G401.6 (cell line): ENCODE measurements around the gene ZNF750.

Source experiments
- FAIRE-seq: peaks from 2 replicates; lab custom pipeline; 2012; peaks lifted over from hg19 to GRCh38; lab: Jason Lieb, UNC

Gene ZNF750

GRCh38 chr17:82839617-82840292 is at the start of gene ZNF750:
Gene ZNF750 (minus strand): TSS chr17:82840022. CDS start chr17:82832454, 7,568 bp downstream.
- FAIRE-seq: no peak

DNA sequence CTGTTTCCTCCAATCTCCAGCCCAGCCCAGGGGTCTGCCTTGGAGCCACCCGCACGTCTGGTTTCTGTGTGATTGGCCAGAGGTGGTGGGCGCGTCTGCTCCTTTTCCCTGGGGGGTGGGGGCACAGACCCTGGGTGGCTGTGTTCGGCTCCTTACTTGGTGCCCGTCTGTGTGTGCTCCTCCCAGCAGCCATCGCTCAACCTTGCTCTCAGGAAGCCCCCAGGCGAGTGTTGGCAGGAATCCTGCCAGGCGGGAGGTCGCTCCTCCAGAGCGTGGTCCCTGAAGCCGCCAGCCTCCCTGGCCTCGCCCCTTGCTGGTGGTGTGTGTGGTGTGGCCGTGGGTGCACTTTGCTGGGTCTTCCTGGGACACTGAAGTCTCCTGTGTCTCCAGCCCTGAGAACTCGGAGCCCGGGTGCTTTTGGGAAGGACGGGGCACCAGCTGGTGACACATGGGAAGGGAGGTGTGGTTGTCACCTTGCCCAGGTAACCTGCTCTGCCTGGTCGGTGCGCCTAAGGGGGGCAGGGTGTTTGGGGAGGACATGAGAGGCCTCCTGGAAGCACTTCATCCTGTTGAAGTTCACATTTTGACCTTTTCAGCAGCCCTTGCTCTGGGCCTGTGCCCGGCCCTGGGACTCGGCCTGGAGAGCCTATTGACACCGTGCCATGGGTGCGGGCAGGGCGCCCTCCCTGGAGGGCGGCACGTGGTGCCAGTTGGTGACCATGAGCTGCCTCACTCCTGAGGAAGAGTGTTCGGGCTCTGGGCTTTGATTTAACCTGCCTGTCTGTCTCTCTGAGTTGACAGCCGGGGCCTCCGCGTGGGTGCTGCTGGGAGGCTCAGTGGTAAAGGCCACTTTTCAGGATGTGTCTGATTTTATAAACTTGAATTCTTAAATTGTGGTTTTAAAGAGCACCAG is 49.0 kb upstream of the ZNF750 start:
- FAIRE-seq: no peak

DNA sequence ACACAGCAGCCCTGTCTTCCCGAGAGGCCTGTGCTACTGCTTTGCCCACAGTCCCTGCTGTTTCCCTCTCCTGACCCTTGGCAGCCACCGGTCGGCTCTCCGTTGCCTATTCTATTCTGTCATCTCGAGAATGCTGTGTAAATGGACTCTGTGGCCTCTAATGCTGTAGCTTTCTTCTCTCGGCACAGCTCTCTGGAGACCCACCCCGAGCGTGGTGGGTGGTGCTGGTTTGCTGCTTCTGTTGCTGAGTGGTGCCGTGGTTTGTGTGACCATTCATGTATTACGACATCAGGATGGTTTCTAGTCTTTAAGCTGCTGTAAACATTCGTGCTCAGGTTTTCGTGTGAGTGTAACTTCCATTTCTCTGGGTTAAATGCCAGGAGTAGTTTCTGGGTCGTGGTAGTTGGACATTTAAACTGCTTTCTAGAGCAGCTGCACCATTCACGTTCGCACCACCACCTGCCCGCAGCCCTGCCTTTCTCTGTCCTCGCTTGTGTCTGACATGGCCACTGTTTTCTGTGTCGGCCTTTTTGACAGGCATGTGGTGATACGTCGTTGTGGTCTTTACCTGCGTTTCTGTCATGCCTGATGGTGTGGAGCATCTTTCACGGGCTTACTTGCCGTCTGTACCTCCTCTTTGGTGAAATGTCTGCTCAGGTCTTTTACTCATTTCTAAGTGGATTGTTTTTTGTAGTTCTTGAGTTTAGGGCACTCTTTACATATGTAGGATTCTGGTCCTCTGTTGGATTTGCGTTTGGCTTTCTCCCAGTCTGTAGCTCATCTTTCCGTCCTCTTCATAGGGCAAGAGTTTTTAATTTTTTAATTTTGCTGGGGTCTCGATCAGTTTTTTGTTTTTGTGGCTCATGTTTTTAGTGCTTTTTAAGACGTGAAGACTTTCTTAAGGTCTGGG is 47.7 kb upstream of the ZNF750 start:
- FAIRE-seq: no peak

- FAIRE-seq: no peak
Measured at GRCh38 chr17:82884970-82885353, 45.1 kb upstream of the ZNF750 start.

- no peak for FAIRE-seq
Measured at GRCh38 chr17:82884341-82884969, 44.6 kb upstream of the ZNF750 start.

DNA sequence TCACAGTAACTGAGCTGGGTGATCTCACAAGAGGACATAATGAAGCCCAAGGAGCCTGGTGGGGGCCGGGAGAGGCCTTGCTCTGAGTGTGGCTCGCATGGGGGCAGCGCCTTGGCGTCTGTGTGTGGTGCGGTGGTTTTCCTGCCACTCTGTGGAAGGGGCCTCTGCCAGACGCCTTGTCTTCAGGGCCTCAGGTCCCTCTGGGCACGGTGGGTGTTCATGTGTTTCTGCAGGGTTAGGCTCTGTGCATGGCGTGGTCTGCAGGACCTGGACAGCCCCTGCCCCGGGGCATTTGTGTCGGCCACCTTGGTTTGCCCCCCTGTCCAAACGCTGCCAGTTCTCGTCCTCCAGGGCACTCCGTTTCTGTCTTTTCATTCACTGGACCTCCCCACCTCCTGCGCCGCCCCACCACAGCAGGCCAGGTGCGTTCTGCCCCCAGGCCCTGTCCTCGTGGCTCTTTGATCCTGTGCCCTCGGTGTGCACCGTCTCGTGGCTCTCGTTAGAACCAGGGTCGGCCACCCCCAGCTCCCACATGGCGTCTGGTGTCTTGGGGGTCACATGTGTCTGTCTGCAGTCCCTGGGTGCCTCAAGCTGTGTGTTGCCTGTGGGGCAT is 43.7 kb upstream of the ZNF750 start:
- no peak for FAIRE-seq

DNA sequence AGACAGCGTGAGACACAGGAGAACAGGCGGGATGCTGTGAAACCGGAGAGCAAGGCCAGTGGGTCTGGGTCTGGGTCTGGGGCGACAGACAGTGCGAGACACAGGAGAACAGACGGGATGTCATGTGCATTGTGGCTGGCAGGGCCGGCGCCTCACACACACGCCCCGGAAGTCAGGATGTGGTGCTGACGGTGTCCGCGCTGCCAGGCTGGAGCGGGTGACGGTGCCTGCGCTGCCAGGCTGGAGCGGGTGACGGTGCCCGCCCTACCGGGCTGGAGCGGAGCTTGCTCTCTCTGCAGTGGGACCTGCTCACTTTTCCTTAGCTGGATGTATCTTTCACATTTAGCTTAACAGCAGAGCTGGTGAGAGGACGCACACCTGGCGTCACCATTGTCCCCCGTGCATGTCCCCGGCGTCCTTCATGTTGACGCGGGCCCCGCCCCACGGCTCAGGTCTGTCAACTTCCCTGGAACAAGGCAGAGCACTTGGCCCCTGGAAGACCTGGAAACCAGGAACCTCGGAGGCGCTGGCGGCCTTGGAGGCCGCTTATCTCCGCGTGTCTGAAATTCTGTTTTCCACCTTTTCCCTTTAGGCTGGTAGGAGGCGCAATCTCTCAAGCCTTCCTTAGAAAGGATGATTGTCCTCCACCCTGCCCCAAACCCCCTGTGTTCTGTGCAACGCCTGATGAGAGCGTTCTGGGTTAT is 43.0 kb upstream of the ZNF750 start:
- FAIRE-seq: no peak

DNA sequence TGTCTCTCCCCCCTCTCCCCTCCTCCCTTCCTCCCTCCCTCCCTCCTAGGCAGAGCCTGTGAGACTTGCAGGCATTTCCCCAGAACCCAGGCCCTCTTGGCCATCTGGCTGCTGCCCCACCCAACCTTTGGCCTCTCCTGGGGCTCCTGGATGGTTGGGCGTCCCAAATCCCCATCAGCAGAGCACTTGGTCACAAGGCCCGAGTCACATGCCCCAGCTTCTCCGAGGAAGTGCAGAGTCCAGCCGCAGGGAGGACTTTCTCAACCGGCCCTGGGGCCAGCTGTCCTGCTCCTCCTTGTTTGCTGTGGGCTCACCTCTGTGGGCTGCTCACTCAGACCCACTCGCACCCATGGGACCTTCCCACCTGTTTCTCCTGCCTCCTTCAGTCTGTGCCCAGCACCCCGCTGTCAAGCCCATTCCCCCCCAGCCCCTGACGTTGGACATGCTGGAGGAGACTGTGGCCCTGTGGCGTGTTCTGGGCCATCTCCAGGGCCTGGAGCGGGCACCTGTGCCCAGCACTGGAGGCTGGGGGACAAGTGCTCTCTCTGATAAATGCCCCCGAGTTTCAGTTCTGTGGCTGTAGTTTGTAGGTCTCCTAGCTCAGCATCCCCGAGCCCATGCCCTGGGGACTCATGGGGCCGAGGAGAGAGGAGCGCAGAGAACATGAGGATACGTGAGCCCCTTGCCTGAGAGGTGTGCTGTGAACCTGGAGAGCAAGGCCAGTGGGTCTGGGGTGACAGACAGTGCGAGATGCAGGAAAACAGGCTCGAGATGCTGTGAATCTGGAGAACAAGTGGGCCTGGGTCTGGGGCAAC is 42.3 kb upstream of the ZNF750 start:
- FAIRE-seq: no peak

- no peak for FAIRE-seq
Measured at GRCh38 chr17:82881324-82881823, 41.6 kb upstream of the ZNF750 start.

- FAIRE-seq: no peak
Measured at GRCh38 chr17:82880620-82881323, 41.0 kb upstream of the ZNF750 start.

DNA sequence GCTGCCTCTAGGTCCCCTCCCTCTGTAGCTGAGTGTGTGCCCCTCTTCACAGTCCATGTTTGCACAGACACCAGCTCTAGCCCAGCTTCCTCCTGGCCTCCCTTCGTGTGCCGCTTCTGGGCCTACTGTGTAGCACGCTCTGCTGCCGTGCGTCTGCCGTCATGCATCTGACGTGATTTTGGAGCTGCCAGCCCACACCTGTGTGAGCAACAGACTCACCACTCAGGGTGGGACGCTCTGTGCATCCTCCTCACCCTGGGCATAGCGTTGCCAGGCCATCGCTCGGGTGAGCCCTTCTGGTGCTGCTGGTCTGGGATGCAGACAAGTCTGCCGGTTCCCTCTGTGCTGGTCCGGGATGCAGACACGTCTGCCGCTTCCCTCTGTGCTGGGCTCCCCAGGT is 39.4 kb upstream of the ZNF750 start:
- FAIRE-seq: no peak

- FAIRE-seq: no peak
Measured at GRCh38 chr17:82878527-82878926, 38.7 kb upstream of the ZNF750 start.

DNA sequence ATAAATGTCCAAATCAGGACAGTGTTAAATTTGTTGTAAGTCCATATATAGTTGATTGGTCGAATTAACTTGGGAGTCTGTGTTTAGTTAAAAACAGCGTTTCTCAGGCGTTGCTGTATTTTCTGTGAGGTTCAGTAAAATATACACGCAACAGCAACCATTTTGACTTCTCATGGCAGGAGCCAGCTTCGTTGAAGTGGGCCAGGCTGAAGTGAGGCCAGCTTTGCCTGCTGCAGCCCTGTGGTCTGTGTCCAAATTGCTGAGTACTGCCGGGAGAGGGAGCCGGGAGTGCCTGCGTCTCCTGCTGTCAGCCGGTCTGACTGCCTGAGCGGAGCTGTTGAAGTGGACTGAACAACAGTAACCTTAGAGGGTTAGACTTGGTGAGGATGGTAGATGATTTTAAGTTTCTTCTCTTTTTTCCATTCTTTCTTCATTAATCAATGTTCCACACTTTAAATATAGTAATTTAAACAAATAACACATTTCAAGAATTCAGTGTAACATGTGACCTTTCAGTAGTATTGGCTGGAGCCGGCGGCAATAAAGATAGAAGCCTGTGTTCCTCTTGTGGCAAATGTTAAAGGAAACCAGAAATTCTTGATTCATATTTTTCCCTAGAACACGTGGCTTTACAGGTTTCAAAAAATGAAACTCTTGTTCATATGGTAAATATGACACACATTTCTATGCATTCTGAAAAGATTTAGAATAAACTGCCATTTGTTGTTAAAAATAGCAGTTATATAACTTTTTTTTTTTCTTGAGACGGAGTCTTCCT is 37.0 kb upstream of the ZNF750 start:
- FAIRE-seq: no peak

- FAIRE-seq: no peak
Measured at GRCh38 chr17:82876149-82876548, 36.3 kb upstream of the ZNF750 start.

- no peak for FAIRE-seq
Measured at GRCh38 chr17:82875407-82875856, 35.6 kb upstream of the ZNF750 start.

DNA sequence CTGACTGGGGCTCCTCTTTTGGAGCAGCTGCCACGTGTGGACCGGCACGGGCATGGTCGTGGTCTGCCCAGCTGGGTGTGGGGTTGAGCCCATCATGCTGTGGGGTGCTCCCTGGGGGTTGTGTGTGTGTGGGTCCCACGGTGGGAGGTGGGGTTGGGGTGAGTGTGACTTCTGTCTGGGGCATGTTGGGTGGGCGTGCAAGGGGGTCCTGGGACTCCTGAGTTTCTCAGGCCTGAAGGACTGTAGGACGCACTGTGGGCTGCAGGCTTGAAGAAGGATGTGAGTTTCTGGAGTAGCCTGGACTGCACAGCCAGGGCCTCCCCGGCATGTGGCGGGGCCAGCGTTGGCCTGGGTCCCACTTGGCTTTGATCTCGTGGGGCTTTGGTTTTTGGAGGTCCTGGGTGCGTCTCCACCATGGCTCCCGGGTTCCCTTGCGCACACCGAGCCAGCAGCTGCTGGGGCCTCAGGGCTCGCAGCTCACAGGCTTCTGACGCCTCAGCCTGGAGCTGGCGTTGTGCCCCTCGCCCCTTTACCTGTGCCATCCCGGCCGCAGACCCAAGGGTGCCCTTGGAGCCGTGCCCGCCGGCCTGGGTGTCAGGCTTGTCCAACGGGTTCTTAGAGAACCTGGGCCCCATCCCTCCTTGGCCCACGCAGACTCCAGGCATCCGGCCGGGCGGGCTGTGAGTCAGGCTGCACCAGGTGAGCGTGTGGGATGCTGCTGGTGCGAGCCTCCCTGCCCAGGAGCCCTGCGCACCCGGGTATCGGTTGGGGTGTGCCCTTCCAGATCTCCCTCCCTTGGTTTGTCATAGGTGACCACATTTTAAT is 34.4 kb upstream of the ZNF750 start:
- FAIRE-seq: no peak

GRCh38 chr17:82873521-82873920 is 33.7 kb upstream of the ZNF750 start:
- no peak for FAIRE-seq
